COR-L47 (cell line): ENCODE measurements around the gene PPARA.
A peak's percentile ranks its signal among the peaks of the same experiment; 100 is the strongest.
"Not testable (repeated sequence)": the region's sequence is repeated elsewhere in the genome, so short reads cannot be mapped to it uniquely, and the experiment has no call there.

Experiments used
- DNase-seq: peaks from one replicate; lab custom pipeline; 2025; lab: John Stamatoyannopoulos, UW

Gene PPARA

DNA sequence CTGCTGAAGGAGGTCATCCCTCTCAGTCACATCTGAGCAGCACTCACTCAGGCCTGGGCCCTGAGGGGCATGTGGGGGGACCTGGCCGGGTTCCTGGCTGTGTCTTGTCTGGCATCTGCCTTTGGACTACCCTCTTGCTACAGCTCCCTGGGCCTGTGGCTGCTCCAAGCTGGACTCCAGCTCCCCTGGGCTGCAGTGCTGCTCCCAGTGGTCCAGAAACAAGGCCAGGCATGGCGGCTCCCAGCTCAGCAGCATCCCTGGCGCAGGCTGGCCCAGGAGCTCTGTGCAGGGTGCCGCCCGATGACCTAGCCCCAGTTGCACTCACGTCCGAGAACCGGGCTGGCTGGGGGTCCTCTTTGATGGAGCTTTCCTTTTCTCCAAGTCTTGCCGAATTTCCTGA lies 94.4 kb downstream of the PPARA start:
- DNase-seq = no peak

DNA sequence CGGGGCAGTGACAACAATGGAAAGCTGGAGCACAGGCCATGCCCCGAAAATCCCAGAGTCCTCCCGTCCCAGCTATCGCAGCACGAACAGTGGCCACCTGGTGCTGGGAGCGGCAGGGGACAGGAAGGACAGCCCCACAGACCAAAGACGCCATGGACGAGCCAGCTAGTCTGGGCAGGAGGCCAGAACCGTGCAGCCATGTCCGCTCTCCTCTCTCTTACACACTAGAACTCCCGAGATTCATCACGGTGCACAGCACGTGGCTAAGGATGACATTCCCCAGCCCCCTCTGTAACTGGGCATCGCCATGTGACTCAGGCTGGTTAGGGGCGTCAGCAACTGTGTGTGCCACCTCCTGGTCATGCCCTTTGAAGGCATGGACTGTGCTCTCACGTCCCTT lies 95.2 kb downstream of the PPARA start:
- peak; percentile 83 for DNase-seq

DNA sequence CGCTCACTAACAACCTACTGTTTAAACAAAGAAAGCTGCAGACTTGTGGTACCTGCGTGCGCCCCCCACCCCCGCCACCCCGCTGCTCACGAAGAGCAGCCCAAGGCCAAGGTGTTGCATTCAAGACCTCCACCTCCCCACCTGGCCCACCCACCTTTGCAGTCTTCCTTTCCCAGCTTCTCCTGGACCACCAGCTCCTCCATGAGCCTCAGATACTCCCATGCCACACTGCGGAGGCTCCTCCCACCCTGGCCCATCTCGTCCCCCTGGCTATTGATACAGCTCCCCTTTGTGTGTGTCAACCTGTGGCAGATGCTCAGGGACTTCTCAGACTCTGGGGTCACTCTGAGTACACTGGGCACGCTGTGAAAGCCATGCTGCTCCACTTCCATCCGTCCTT lies 95.9 kb downstream of the PPARA start:
- DNase-seq = no peak

DNA sequence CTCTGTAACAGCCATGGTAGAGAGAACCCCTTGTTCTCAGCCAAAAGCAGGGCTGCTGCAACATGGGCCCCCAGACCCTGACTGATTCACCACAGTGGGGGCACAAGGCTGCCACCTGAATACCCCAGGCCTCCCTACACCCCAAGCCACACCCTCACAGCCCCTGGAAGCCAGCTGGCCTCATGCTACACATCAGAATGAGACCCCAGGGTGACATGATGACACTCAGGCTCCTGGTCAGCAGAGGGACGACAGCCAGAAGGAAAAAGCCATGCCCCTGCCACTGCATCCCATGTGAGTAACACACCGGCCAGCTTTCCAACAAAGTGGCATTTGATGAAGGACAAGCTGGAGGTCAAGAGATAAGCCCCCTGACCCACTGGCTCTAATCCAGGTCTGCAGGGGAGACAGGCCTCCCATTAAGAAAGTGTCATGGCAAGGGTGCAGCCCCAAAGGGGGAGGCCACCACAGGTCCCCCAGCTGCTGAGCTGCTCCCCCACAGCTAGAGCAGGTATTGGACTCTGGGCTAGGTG lies 97.2 kb downstream of the PPARA start:
- no peak for DNase-seq

DNA sequence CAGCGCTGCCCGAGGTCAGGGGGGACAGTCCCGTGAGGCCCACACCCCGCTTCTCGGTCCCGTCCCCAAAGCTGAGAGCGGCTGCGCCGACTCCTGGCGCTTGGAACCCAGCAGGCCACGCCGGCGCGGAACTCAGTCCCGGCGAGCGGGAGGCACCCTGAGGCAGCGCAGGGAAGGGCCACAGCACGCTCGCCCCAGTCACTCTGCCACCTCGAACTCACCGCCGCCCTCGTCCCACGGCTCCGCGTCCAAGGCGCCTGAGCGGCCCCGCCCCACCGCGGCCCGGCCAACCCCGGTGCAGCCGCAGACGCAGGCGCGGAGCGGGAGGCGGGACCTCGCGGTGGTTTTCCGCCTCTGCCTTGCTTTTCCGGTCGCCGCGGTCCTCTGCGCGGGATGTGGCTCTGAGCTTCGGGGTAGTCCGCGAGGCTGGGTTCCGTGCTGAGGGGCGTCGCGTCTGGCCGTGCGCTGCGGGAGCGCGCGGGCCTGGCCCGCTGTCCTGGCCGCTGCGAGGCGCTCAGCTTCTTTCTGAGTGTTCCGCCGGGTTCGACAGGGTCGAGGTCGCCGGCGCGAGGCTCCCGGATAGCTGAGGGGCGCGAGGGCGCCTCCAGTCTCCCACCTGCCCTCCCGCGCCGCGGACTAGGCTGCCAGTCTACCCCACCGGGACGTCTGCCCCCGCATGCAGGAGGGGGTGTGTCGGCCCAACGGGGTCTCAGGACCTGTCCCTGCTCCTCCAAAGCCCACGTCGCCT lies 99.9 kb downstream of the PPARA start, which contains the start of gene CDPF1:
CDPF1 (minus strand) TSS at position 259 of the 748 bp plus-strand sequence. CDS start 2,009 bp downstream, outside the sequence.
- peak; percentile 89 for DNase-seq

DNA sequence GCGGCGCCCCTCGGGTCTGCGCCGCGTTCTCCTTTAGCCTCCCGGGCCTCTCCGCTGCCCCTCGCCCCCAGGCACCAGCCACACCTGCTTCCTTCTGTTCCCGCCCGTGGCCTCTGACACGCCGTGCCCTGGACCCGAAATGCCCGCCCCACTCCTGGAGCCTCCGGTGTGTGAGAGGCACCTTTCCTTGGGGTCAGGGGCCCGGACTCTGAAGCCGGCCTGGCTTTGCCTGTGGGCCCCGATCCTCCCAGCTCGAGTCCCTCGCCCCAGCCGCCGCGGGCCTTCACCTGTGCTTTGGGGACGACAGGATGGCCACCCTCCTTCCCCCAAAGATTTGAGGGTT lies 100.4 kb downstream of the PPARA start:
- DNase-seq = no peak

DNA sequence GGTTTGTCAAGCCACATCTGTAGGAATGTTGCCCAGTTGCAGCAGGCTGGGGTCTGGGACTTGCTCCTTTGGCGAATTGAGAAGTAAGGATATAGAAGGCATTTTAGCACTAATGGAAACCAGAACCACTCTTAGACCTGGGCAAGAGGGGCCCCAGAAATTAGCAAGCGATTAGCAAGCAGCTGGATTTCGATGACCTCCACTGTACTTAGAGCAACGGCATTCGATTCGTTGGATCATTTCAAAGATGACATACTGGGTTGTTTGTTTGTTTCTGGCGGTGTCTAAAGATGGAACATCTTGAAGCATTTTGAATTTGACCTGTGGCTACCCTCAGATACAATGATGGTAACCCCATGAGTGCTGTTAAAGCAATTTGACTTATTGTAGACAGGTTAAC lies 100.9 kb downstream of the PPARA start:
- DNase-seq = no peak

DNA sequence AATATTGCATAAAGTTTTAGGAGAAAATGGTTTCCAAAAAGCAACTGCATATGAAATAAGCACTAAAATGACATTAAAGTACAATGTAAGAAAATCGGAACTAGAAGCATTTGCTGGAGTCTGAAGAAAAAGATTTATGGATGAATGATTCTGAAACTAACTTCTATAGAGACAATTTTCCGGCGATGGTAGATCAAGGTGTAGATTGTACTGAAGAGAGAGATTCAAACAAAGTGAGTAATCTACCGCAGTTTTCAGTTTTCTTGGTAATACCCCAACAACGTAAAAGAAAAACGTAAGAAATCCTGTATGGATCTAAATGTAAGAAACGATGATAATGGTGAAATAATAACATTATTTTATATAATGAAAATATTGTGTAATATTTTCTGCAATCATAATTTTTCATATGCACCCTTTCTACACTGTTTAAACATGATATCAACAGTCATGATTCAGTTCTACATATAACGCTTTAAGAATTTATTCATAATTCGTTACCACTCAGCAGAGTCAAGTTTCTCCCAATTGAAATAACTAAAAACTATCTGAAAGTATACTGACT lies 101.6 kb downstream of the PPARA start:
- no peak for DNase-seq

DNA sequence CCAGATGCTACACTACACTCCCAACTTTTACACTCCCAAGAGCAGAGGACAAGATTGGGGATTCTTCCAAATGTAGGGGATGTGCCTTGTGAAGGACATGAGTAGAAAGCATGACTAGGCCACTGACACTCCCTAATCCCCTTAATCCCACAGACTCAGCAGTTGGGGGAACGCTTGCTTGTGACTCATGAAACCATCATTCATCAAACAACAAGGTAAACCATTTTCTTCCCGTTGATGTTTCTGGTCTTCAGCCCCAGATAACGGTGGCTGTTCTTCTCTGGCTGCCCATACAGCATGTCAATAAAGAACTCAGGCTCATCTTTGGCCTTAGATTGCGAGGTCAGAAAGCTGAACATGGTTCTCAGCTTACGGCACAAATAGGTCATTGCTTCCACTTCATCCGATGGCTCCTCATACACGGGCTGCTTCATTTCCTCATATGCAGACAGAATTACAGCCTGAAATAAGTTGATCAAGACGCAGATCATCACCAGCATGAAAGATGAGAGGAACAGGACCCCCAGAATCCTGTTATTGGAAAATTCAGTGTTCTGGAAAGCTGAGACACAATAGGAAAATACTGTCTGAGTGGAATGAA lies 106.1 kb downstream of the PPARA start:
- no peak for DNase-seq

DNA sequence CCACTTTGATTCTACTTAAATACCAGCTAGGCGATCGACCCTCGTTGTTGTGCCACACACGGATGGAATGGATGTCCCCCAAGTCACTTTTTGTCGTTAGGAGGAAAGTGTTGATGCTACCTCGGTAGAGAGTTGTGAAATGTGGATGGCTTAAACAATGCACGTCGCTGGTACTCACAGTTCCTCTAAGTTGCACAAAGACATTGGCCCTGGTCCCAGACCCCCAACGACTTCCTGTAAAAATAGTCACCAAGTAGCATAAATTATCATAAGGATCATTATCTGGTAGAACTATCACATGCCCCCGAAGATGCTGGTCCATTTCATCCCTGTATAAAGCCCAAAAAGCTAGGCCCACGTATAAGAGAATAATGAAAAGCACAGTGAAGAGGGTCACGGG lies 109.0 kb downstream of the PPARA start:
- DNase-seq = no peak

DNA sequence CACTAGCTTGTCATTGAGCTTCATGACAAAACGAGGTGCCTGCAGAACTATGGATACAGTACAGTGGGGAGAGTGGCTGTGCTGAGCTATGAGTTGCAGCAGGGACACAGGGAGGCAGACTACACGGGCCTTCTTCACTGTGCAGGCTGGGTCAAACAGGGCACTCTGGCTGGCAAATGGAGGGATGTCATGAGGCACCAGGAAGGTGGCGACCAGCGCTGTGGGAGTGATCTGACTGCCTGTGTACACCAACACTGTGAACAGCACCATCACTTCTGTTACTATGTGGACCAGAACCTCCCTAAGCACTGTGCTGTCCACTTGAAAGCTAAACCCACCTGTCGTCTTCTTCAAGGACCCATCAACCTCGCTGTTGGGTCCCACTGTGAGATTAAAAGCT lies 109.7 kb downstream of the PPARA start:
- no peak for DNase-seq

DNA sequence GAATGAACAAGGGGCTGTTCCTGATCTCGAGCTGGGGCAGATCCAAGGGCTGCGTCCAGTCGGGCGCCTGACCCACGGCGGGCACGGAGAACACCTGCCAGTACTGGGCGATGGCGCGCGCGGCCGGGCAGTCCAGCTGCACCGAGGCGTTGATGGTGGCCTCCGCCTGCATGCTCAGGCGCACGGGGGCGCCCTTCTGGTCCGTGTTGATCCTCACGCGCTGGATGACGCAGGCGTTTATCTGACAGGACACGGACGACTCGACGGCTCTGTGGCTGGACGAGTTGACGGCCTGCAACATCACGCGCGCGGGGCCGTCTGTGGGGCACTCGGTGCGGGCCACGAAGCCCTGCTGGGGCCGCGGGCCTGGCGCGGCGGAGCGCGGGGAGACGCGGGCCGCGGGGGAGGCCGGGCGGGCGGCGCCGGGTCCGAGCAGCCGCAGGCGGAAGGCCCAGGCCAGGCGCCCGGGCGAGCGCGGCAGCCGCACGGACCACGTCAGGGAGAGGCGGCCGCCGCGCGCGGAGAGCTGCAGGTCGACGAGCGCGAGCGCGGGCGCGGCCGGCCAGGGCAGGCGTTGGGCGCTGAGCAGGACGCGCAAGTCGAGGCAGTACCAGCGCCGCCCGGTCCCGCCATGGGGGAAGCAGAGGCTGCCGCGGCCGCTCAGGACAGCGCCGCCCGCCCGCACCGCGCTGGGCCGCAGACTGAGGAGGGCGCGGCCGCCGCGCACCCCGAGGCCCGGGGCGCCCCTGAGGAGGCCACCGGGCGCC lies 112.3 kb downstream of the PPARA start:
- no peak for DNase-seq

DNA sequence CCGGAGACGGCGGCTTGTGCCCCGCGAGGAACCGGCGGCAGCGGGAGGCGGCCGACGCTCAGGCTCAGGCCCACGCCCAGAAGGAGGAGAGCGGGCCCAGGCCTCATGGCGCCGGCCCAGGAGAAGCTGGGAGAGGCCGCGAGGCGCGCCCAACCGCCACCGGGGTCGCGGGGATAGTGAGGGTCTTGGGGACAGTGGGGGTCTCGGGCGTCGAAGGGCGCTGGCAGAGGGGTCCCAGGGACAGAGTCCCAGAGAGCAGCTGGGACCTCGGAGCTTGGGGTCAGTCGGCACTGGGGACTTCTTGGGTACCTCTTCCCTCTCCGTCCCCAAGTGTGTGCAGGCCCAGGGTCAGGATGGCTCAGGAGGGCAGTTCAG lies 112.9 kb downstream of the PPARA start, which contains the start of gene PKDREJ:
PKDREJ (minus strand) TSS at position 128 of the 375 bp plus-strand sequence; CDS start at position 107, 21 bp downstream.
- no peak for DNase-seq

DNA sequence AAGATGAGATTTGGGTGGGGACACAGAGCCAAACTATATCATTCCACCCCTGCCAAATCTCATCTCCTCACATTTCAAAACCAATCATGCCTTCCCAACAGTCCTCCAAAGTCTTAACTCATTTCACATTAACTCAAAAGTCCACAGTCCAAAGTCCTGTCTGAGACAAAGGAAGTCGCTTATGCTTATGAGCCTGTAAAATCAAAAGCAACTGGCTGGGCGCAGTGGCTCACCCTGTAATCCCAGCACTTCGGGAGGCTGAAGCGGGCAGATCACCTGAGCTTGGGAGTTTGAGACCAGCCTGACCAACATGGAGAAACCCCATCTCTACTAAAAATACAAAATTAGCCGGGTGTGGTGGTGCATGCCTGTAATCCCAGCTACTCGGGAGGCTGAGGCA lies 114.2 kb downstream of the PPARA start:
- not testable (repeated sequence) for DNase-seq

DNA sequence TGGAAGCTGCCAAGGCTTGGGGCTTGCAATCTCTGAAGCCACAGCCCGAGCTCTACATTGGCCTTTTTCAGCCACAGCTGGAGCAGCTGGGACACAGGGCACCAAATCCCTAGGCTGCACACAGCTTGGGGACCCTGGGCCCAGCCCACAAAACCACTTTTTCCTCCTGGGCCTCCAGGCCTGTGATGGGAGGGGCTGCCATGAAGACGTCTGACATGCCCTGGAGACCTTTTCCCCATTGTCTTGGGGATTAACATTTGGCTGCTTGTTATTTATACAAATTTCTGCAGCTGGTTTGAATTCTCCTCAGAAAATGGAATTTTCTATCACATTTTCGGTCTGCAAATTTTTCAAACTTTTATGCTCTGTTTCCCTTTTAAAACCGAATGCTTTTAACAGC lies 115.3 kb downstream of the PPARA start:
- not testable (repeated sequence) for DNase-seq

DNA sequence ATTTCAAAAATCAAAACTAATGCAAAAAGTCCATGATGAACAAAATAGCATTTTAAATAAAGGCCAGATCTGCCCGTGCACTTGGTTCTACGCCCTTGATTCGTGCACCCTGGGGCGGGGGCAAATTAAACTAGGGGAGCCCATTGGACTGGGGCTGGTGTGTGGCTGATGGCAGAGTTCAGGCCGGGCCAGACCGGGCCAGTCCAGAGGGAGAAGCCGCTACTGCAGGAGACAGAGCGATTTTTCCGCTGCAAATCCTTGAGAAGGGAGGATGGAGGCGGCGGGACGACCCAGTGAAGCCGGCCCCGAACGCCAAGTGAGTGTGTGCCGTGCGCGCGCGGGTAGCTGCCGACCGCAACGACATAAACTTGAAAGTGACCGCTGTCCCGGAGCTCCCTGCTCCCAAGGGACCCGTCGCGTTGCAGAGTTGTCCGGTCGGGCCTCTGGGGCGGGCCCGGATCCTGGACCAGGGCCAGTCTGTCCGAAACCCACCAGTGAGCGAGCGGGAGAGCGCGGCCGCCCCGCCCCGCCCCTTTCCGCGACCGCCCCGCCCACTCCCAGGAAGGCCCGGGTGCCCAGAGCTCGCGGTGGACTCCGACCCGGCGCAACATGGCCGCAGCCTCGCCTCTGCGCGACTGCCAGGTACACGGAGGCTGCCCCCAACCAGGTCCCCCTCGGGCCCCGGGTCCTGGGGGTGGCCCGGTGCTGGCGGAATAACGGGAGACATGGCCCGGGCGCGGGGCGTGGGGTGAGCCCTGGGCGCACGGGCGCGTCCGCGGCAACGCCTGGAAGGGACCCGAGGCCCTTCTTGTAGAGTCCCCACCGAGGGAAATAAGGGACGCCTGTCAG lies 117.3 kb downstream of the PPARA start, which contains the start of gene TTC38:
TTC38 (plus strand) TSS at position 578 of the 849 bp plus-strand sequence; CDS start at position 610, 32 bp downstream.
- DNase-seq = no peak

DNA sequence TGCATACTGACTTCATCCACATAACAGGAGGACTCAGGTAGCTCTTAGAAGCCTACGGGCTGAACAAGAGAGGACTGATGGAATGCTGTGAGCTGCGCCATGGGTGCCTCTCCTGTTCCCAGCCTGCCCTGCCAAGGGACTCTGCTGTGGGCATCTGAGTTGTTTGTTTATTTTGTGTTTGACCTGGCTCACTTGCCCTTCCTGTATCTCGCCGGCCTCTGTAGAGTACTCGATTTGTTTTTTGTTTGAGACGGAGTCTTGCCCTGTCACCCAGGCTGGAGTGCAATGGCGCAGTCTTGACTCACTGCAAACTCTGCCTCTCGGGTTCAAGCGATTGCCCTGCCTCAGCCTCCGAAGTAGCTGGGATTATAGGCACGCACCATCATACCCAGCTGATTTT lies 119.2 kb downstream of the PPARA start:
- DNase-seq = no peak

DNA sequence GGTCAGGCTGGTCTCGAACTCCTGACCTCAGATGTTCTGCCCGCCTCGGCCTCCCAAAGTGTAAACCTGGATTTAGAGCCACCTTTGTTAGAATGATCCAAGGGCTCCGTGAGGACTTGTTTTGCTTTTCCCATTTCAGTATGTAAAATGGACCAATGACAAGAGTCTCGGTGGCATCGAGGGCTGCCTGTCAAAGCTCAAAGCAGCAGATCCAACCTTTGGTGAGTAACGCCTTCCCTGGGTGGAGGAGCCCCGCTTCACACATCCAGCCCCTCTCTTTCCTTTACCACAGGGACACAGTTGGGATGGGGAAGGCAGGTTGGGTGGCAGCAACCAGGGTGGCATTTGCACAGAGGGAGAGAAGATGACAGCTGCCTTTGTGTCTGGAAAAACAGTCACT lies 121.9 kb downstream of the PPARA start:
- DNase-seq = no peak

DNA sequence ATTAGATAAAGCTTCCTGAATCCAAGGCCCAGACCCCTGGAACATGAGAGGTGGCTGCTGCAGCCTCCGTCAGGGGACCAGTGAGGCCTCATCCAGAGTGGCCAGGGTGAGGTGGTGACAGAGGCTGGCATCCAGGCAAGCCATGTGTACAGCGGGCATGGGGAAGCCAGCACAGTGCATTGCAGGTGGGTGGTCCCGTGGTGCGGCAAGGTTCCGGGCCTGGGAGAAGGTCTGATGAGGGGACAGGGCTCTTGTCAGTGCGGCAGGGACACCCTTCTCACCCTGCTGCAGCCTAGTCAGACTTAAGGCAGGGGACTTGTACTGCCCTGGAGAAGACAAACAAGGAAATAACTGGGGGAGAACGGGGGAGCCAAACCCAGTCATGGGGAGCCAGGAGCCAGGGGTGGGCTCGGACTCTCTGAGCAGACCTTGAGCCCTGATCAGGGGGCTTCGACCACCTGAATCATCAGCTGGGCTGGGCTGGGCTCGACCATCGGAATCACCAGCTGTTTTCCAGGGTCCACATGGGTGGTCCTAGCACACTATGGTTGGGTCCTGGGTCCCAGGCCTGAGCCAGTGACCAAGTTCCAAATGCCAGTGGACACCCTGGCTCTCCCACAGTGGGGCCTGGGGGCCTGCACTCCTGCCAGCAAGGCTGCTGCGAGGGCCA lies 122.6 kb downstream of the PPARA start:
- DNase-seq = no peak

DNA sequence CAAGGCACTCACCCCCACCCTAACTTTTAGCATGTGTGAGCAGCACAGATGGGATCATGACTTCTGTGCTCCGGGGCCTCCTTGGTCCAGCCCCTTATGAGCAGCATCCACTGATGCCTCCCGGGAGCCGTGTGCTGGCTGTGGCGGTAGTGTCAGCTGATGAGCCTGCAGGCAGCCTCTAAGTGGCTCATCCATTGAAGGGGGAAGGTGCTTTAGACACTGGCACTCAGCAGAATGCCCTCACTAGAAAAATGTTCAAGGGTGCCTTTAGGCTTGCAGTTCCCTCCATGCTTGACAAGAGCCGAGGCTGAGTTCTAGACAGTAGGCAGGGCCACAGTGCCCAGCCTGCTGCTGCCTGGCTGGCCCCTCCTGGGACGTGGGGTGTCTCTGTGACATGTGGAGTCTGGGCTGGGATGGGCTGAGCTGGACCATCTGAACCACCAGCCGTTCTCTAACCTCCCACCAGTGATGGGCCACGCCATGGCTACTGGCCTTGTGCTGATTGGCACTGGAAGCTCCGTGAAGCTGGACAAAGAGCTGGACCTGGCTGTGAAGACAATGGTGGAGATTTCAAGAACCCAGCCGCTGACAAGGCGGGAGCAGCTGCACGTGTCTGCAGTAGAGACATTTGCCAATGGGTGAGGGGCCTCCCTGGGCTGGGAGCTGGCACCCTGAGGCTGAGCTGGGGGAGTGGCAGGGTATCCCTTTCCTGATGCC lies 123.3 kb downstream of the PPARA start:
- DNase-seq = no peak
